ENCODE measurements around the gene SELENOS.
A peak's percentile ranks its signal among the peaks of the same experiment; 100 is the strongest.

SELENOS gene

DNA sequence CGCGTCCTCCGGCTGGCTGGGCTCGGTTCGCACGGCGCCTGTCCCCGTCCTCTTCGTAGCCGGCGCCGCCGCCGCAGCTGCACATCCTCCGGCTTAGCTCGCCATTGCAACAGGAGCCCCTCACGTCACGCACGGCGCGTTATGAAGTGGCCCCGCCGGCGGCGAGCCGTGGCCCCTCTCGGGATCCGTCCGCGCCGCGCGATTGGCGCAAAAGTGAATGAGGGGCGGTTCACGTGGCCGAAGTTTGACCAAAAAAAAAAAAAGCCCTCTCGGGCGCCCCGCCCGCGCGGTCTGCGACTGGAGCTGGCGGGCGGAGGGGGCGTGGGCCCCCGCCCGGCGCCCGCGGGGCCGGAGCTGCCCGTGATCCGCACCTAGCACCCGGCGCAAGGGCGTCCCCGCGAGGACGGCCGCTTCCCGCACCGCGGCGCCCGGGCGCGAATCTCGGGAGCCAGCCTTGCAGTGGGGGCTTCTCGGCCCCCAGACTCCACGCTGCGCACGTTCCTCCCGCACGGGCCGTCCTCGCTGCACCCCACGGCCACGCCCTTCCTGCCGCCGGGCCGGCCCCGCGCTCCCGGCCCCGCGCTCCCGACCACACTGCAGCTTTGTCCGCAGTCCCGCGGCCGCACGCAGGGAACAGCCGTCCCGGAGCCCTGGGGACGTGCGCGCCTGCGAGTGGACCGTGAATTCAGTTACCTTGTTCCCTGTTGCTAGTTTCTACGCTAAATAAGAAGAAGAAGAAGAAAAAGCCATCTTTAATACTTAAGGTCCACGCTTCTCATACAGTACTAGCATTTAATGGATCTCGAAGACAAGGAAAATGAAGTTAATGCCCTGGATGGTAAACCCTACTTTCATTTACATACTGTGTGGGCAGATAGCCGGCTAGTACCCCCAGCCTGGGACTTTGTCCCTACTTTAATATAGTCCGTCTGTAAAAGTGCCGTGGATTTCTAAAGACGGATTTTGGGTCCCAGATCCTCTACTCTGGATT lies 25.2 kb downstream of the SELENOS start, which contains the start of gene CHSY1:
TSS of gene CHSY1 (minus strand) at position 219 of the 991 bp plus-strand sequence. CDS start 592 bp downstream, outside the sequence.
- Histone ChIP-seq H3K4me2 (ENCODE audit: low read length, poor library complexity, severe bottlenecking) (peak within 1 kb of the TSS; percentile 86), H4K91ac (ENCODE audit: low read length) (peak within 1 kb of the TSS; percentile 96), H2AFZ (ENCODE audit: low read depth, low read length) (peak within 1 kb of the TSS; percentile 92), H3K27ac (ENCODE audit: low read length, poor library complexity, severe bottlenecking) (peak within 1 kb of the TSS; percentile 52), H3K27me3 (ENCODE audit: control insufficient read depth in 1 of 2, insufficient read depth in 1 of 2, low read length in 2 of 2) (no peaks in the 10 kb centered on the region), H4K8ac (ENCODE audit: low read length) (peak within 1 kb of the TSS; percentile 90), H2AK5ac (ENCODE audit: low read length, severe bottlenecking) (no peak within 1 kb of the TSS), H3K9me3 (ENCODE audit: control insufficient read depth, low read length) (no peaks in the 10 kb centered on the region), H3K18ac (ENCODE audit: low read depth in 1 of 2, low read length in 2 of 2) (peak within 1 kb of the TSS; percentile 97 to 98), H3K9ac (ENCODE audit: low read length) (peak within 1 kb of the TSS; percentile 96), H3K36me3 (ENCODE audit: control insufficient read depth in 1 of 2, insufficient read depth in 2 of 2, low read depth in 1 of 2, low read length in 2 of 2) (peaks cover 8 to 12% of the 10 kb centered on the region in 2 experiments), H3K4me3 (ENCODE audit: insufficient read depth in 1 of 2, low read depth in 1 of 2, low read length in 2 of 2) (peak within 1 kb of the TSS; percentile 86 to 93), H2BK5ac (ENCODE audit: low read depth, low read length, poor library complexity, severe bottlenecking) (peak within 1 kb of the TSS; percentile 85), H3K4me1 (ENCODE audit: control insufficient read depth, insufficient read depth, low read depth, low read length) (peaks cover 7% of the 10 kb centered on the region), H2BK120ac (ENCODE audit: low read depth, low read length) (peak within 1 kb of the TSS; percentile 52), H3K14ac (ENCODE audit: low read length in 2 of 2) (peak within 1 kb of the TSS in 1 of 2 experiments; percentile 98), H3K4ac (ENCODE audit: low read depth in 1 of 2, low read length in 2 of 2) (peak within 1 kb of the TSS; percentile 67 to 89), H3K79me1 (replicated peaks; ENCODE audit: low read length, poor library complexity, severe bottlenecking) (no peaks in the 10 kb centered on the region), H2BK15ac (ENCODE audit: low read depth, poor library complexity, severe bottlenecking) (peak within 1 kb of the TSS; percentile 99), H2BK12ac (ENCODE audit: low read length in 2 of 2) (peak within 1 kb of the TSS in 1 of 2 experiments; percentile 63), H3K23ac (ENCODE audit: low read length in 2 of 2) (peak within 1 kb of the TSS; percentile 21 to 96)
- peak; percentile 96 for DNase-seq
- 2% methylated on average over 61 of the region's 108 CpGs for WGBS

DNA sequence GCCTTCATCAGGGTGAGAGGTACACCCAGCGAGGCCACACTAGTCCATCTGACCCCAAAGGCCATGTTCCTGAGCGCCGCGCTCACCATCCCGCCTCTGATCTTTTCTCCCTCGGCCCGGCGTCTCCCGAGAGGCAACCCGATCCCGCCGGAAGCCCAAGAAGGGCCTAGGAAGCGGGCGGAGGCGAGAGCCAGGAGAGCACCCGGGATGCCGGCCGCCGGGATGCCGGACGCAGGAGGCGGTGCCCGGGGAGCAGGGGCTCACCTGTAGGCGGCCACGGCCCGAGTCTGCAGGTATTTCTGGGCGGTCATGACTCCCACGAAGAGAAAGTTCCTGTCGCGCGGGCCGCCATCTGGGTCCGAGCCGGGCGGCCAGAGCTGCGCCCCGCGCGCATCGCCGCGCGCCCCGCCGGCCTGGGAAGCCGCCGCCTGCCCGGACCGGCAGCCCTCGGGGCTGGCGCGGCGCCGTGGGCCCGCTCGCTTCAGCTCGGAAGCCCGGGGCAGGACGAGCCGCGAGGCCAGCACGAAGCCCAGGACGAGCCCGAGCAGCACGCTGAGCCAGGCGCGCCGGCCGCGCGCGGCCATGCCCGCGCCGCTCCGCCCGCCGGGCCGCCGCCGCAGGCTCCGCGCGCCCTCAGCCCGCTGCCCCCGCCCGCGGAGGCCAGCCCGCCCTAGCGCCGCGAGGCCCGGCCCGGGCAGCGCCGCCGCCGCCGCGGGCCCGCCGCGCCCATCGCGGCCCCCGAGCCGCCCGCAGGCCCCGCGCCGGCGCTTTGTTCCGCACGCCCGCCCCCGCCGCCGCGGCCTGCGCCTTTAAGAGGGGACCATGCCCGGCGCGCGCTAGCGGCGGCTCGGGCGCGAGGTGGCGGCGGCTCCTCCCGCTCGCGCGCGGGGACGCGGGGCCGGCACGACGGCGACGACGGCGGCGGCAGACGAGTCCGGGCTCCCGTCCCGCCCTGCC lies 26.1 kb downstream of the SELENOS start:
- peak overlapping the region in 1 of 2 experiments; percentile 63 for H2BK12ac ChIP-seq (ENCODE audit: low read length in 2 of 2)
- peak overlapping the region in 1 of 2 experiments; percentile 98 for H3K14ac ChIP-seq (ENCODE audit: low read length in 2 of 2)
- peak overlapping the region; percentile 92 for H2AFZ ChIP-seq (ENCODE audit: low read depth, low read length)
- H4K91ac ChIP-seq (ENCODE audit: low read length), result peak overlapping the region; percentile 96
- no peak overlapping the region for H2BK120ac ChIP-seq (ENCODE audit: low read depth, low read length)
- H3K79me1 ChIP-seq (replicated peaks; ENCODE audit: low read length, poor library complexity, severe bottlenecking), result no peaks in the 10 kb centered on the region
- H3K18ac ChIP-seq (ENCODE audit: low read depth in 1 of 2, low read length in 2 of 2), result peak overlapping the region; percentile 97 to 98
- peak overlapping the region; percentile 65 for H3K27ac ChIP-seq (ENCODE audit: low read length, poor library complexity, severe bottlenecking)
- peak overlapping the region; percentile 78 for H2BK15ac ChIP-seq (ENCODE audit: low read depth, poor library complexity, severe bottlenecking)
- peaks cover 7% of the 10 kb centered on the region for H3K4me1 ChIP-seq (ENCODE audit: control insufficient read depth, insufficient read depth, low read depth, low read length)
- 1% methylated on average over 28 of the region's 150 CpGs for WGBS
- H3K9me3 ChIP-seq (ENCODE audit: control insufficient read depth, low read length), result no peaks in the 10 kb centered on the region
- peak overlapping the region; percentile 13 for H2AK5ac ChIP-seq (ENCODE audit: low read length, severe bottlenecking)
- peak overlapping the region; percentile 78 for H4K8ac ChIP-seq (ENCODE audit: low read length)
- peak overlapping the region; percentile 46 for H2BK5ac ChIP-seq (ENCODE audit: low read depth, low read length, poor library complexity, severe bottlenecking)
- H3K9ac ChIP-seq (ENCODE audit: low read length), result peak overlapping the region; percentile 96
- no peaks in the 10 kb centered on the region for H3K27me3 ChIP-seq (ENCODE audit: control insufficient read depth in 1 of 2, insufficient read depth in 1 of 2, low read length in 2 of 2)
- peak; percentile 49 for DNase-seq
- peaks cover 9 to 15% of the 10 kb centered on the region in 2 experiments for H3K36me3 ChIP-seq (ENCODE audit: control insufficient read depth in 1 of 2, insufficient read depth in 2 of 2, low read depth in 1 of 2, low read length in 2 of 2)
- peak overlapping the region; percentile 66 to 89 for H3K4ac ChIP-seq (ENCODE audit: low read depth in 1 of 2, low read length in 2 of 2)
- H3K4me2 ChIP-seq (ENCODE audit: low read length, poor library complexity, severe bottlenecking), result peak overlapping the region; percentile 72
- peak overlapping the region; percentile 83 to 93 for H3K4me3 ChIP-seq (ENCODE audit: insufficient read depth in 1 of 2, low read depth in 1 of 2, low read length in 2 of 2)
- H3K23ac ChIP-seq (ENCODE audit: low read length in 2 of 2), result peak overlapping the region in 1 of 2 experiments; percentile 75

GRCh38 chr15:101250341-101250831 lies 26.9 kb downstream of the SELENOS start:
- H2BK12ac ChIP-seq (ENCODE audit: low read length in 2 of 2), result no peak overlapping the region
- H3K4me2 ChIP-seq (ENCODE audit: low read length, poor library complexity, severe bottlenecking), result peak overlapping the region; percentile 72
- WGBS, result 12% methylated on average over 6 of the region's 6 CpGs
- H3K14ac ChIP-seq (ENCODE audit: low read length in 2 of 2), result peak overlapping the region in 1 of 2 experiments; percentile 18
- no peak overlapping the region for H4K91ac ChIP-seq (ENCODE audit: low read length)
- H3K23ac ChIP-seq (ENCODE audit: low read length in 2 of 2), result peak overlapping the region in 1 of 2 experiments; percentile 96
- H3K4me3 ChIP-seq (ENCODE audit: insufficient read depth in 1 of 2, low read depth in 1 of 2, low read length in 2 of 2), result peak overlapping the region; percentile 83 to 93
- no peak overlapping the region for H4K8ac ChIP-seq (ENCODE audit: low read length)
- H3K4ac ChIP-seq (ENCODE audit: low read depth in 1 of 2, low read length in 2 of 2), result no peak overlapping the region
- H2AK5ac ChIP-seq (ENCODE audit: low read length, severe bottlenecking), result peak overlapping the region; percentile 13
- peak overlapping the region; percentile 65 for H3K27ac ChIP-seq (ENCODE audit: low read length, poor library complexity, severe bottlenecking)
- H2BK5ac ChIP-seq (ENCODE audit: low read depth, low read length, poor library complexity, severe bottlenecking), result no peak overlapping the region
- H3K4me1 ChIP-seq (ENCODE audit: control insufficient read depth, insufficient read depth, low read depth, low read length), result peaks cover 4% of the 10 kb centered on the region
- no peak overlapping the region for H2AFZ ChIP-seq (ENCODE audit: low read depth, low read length)
- H3K9me3 ChIP-seq (ENCODE audit: control insufficient read depth, low read length), result no peaks in the 10 kb centered on the region
- peaks cover 9 to 15% of the 10 kb centered on the region in 2 experiments for H3K36me3 ChIP-seq (ENCODE audit: control insufficient read depth in 1 of 2, insufficient read depth in 2 of 2, low read depth in 1 of 2, low read length in 2 of 2)
- no peak overlapping the region for H2BK15ac ChIP-seq (ENCODE audit: low read depth, poor library complexity, severe bottlenecking)
- peak overlapping the region in 1 of 2 experiments; percentile 18 for H3K18ac ChIP-seq (ENCODE audit: low read depth in 1 of 2, low read length in 2 of 2)
- DNase-seq, result peak; percentile 74
- H2BK120ac ChIP-seq (ENCODE audit: low read depth, low read length), result no peak overlapping the region
- H3K27me3 ChIP-seq (ENCODE audit: control insufficient read depth in 1 of 2, insufficient read depth in 1 of 2, low read length in 2 of 2), result no peaks in the 10 kb centered on the region
- H3K79me1 ChIP-seq (replicated peaks; ENCODE audit: low read length, poor library complexity, severe bottlenecking), result no peaks in the 10 kb centered on the region
- H3K9ac ChIP-seq (ENCODE audit: low read length), result peak overlapping the region; percentile 96

Measured in mesenchymal stem cell (in vitro differentiated cells and primary cell).